Measurements from ENCODE around the gene ROR2.
"Not testable (repeated sequence)": the region's sequence is repeated elsewhere in the genome, so short reads cannot be mapped to it uniquely, and the experiment has no call there.

ROR2 gene

DNA sequence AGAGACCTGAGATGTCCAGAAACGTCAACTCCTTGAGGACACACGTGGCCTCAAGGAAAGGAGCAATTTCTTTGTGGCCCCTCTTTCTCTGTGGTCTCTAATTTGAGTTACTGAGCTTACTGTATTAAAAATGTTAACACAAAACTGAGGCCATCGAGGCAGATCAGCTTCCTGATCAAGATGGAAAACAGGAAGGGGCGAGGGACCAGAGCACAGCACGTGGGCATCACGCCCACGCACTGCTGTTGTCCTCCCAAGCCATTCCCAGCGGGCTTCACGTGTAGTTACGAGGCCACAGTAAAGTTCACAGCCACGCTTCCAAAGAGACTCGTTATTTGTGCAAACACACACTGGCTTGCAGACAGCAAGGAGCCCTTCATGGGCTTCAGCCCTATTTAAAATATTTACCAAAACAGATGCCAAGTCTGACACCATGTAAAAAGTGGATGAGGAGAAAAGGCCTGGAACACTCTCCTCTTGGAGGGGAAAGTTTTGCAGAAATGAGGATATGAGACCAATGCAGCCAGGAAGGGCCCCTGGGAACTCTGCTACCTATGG lies 149.5 kb downstream of the ROR2 start:
- no peak overlapping the region for H3K4me3 ChIP-seq (replicated peaks; ENCODE audit: low read depth, low read length)
- DNase-seq (ENCODE audit: extremely low read depth, low read depth), result no peak
- TF ChIP-seq, protein P1, sequence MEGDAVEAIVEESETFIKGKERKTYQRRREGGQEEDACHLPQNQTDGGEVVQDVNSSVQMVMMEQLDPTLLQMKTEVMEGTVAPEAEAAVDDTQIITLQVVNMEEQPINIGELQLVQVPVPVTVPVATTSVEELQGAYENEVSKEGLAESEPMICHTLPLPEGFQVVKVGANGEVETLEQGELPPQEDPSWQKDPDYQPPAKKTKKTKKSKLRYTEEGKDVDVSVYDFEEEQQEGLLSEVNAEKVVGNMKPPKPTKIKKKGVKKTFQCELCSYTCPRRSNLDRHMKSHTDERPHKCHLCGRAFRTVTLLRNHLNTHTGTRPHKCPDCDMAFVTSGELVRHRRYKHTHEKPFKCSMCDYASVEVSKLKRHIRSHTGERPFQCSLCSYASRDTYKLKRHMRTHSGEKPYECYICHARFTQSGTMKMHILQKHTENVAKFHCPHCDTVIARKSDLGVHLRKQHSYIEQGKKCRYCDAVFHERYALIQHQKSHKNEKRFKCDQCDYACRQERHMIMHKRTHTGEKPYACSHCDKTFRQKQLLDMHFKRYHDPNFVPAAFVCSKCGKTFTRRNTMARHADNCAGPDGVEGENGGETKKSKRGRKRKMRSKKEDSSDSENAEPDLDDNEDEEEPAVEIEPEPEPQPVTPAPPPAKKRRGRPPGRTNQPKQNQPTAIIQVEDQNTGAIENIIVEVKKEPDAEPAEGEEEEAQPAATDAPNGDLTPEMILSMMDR (IDR thresholded peaks at IDR 0.05; ENCODE audit: low read depth, low read length, missing control alignments), result no peak

GRCh38 chr9:91799113-91799744 lies 150.8 kb downstream of the ROR2 start:
- TF ChIP-seq, protein P1 (IDR thresholded peaks at IDR 0.05; ENCODE audit: low read depth, low read length, missing control alignments), result no peak
- no peak for DNase-seq (ENCODE audit: extremely low read depth, low read depth)
- H3K4me3 ChIP-seq (replicated peaks; ENCODE audit: low read depth, low read length), result no peak overlapping the region

DNA sequence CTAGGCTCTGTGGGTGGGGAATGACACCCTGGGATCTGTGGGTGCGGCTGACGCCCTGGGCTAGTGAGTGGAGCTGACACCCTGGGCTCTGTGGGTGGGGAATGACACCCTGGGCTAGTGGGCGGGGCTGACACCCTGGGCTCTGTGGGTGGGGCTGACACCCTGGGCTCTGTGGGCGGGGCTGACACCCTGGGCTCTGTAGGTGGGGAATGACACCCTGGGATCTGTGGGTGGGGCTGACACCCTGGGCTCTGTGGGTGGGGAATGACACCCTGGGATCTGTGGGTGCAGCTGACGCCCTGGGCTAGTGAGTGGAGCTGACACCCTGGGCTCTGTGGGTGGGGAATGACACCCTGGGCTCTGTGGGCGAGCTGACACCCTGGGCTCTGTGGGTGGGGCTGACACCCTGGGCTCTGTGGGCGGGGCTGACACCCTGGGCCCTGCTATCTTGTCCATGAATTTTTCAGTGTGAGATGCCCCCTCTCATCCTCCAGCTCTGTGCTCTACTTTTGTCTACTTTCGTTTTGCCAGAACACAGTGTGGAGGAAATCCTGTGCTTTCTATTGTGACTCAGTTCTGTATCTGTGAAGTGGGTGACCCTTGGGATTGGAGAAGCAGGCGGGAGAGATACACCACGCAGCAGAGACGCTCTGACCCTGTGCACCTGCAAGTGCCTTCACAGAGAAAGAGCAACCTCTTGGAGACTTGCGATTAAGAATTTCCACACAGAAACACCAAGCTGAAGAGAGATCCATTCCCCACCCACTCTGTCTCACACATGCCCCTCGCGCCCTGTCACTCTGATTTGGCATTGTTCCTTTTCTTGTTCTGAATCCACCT lies 151.5 kb downstream of the ROR2 start:
- DNase-seq (ENCODE audit: extremely low read depth, low read depth); H3K4me3 ChIP-seq (replicated peaks; ENCODE audit: low read depth, low read length): not testable (repeated sequence)

GRCh38 chr9:91797517-91797916 lies 152.5 kb downstream of the ROR2 start:
- H3K4me3 ChIP-seq (replicated peaks; ENCODE audit: low read depth, low read length); DNase-seq (ENCODE audit: extremely low read depth, low read depth): not testable (repeated sequence)

- not testable (repeated sequence) for DNase-seq (ENCODE audit: extremely low read depth, low read depth); H3K4me3 ChIP-seq (replicated peaks; ENCODE audit: low read depth, low read length)
Observed at GRCh38 chr9:91796516-91796915, 153.5 kb downstream of the ROR2 start.

- no peak for DNase-seq (ENCODE audit: extremely low read depth, low read depth)
- TF ChIP-seq, protein P1 (IDR thresholded peaks at IDR 0.05; ENCODE audit: low read depth, low read length, missing control alignments), result no peak
- no peak overlapping the region for H3K4me3 ChIP-seq (replicated peaks; ENCODE audit: low read depth, low read length)
Observed at GRCh38 chr9:91795598-91796241, 154.3 kb downstream of the ROR2 start.

DNA sequence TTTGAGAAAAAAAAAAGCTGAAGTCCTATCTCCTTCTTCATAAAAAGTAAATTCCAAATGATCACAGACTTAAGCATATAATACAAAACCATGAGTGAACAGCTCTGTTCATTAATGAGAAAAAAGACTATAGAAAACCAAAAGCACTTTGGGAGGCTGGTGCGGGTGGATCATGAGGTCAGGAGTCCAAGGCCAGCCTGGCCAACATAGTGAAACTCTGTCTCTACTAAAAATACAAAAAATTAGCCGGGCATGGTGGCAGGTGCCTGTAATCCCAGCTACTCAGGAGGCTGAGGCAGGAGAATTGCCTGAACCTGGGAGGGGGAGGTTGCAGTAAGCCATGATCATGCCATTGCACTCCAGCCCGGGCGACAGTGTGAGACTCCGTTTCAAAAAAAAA lies 156.7 kb downstream of the ROR2 start:
- not testable (repeated sequence) for H3K4me3 ChIP-seq (replicated peaks; ENCODE audit: low read depth, low read length); DNase-seq (ENCODE audit: extremely low read depth, low read depth)

DNA sequence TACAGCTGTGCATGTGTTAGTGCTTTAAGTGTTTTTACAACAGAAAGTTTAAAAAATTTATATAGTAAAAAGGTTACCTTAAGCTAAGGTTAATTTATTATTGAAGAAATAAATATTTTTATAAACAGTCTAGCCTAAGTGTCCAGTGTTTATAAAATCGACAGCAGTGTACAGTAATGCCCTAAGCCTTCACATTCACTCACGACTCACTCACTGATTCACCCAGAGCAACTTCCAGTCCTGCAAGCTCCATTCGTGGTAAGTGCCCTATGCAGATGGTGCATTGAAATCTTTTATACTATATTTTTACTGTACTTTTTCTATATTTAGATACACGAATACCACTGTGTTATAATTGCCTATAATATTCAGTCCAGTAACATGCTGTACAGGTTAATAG lies 159.1 kb downstream of the ROR2 start:
- DNase-seq (ENCODE audit: extremely low read depth, low read depth), result no peak
- no peak overlapping the region for H3K4me3 ChIP-seq (replicated peaks; ENCODE audit: low read depth, low read length)
- TF ChIP-seq, protein P1 (IDR thresholded peaks at IDR 0.05; ENCODE audit: low read depth, low read length, missing control alignments), result no peak

All from HFF-Myc (cell line).